ENCODE measurements around the gene TRIM10. TPM values are rescaled to one million over a fixed set of nuclear protein-coding genes. Genes with fewer than 3 reads are reported as not detected.
"Not testable (repeated sequence)": the region's sequence is repeated elsewhere in the genome, so short reads cannot be mapped to it uniquely, and the experiment has no call there.

Gene TRIM10
- total RNA-seq, 1 donor from 2014 or later: 2.1 TPM

DNA sequence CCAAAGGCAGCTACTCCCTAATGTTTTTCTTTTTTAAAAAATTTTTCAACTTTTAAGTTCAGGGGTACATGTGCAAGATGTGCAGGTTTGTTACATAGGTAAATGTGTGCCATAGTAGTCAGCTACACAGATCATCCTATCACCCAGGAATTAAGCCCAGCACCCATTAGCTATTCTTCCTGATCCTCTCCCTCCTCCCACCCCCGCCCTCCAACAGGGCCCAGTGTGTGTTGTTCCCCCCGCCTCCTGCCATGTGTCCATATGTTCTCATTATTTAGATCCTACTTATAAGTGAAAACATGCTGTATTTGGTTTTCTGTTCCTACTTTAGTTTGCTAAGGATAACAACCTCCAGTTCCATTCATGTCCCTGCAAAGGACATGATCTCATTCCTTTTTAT, 14.8 kb upstream of the TRIM10 start:
- peaks cover 22 to 36% (median 24%) of the 10 kb centered on the region in 3 donors for H3K27me3 ChIP-seq (ENCODE audit: control insufficient read depth in 3 of 3, insufficient read depth in 3 of 3, low read length in 3 of 3)
- H3K36me3 ChIP-seq (ENCODE audit: control insufficient read depth in 3 of 3, insufficient read depth in 3 of 3, low read length in 3 of 3): no peaks in the 10 kb centered on the region
- no peak overlapping the region for H3K4me3 ChIP-seq (ENCODE audit: low read length in 3 of 3)
- H3K4me1 ChIP-seq (ENCODE audit: control insufficient read depth in 3 of 3, insufficient read depth in 3 of 3, low read length in 3 of 3): peaks cover 0 to 2% (median 0%) of the 10 kb centered on the region in 3 donors
- no peak overlapping the region for H3K27ac ChIP-seq (ENCODE audit: low read depth, low read length)
- H3K9ac ChIP-seq (ENCODE audit: low read depth in 1 of 3, low read length in 3 of 3): no peak overlapping the region
- peaks cover 0 to 4% (median 0%) of the 10 kb centered on the region in 3 donors for H3K9me3 ChIP-seq (ENCODE audit: control insufficient read depth in 3 of 3, low read length in 3 of 3)

DNA sequence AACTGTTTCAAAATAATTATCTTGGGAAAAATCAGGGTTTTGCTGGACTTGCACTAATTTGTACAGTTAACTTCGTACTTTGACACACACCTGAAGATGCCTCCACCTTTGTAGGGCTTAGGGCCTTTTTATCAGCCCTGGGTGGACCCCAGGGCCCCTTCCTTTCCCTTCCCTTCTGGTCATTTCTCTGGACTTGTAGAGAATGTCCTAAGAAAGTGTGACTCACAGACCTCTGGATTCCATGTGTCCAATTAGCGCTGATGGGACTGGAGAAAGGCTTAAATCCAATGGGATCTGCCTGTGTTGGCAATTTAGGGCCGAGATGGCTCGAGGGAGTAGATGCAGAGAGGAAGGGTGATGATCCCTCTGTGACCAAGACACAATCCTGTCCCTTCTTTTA, 11.7 kb upstream of the TRIM10 start:
- Histone ChIP-seq H3K4me3 (ENCODE audit: low read length in 3 of 3) (no peak overlapping the region), H3K9me3 (ENCODE audit: control insufficient read depth in 3 of 3, low read length in 3 of 3) (no peaks in the 10 kb centered on the region), H3K27ac (ENCODE audit: low read depth, low read length) (no peak overlapping the region), H3K9ac (ENCODE audit: low read depth in 1 of 3, low read length in 3 of 3) (no peak overlapping the region), H3K36me3 (ENCODE audit: control insufficient read depth in 3 of 3, insufficient read depth in 3 of 3, low read length in 3 of 3) (no peaks in the 10 kb centered on the region), H3K27me3 (ENCODE audit: control insufficient read depth in 3 of 3, insufficient read depth in 3 of 3, low read length in 3 of 3) (peaks cover 30 to 56% (median 37%) of the 10 kb centered on the region in 3 donors), H3K4me1 (ENCODE audit: control insufficient read depth in 3 of 3, insufficient read depth in 3 of 3, low read length in 3 of 3) (peaks cover 0 to 2% (median 0%) of the 10 kb centered on the region in 3 donors)

DNA sequence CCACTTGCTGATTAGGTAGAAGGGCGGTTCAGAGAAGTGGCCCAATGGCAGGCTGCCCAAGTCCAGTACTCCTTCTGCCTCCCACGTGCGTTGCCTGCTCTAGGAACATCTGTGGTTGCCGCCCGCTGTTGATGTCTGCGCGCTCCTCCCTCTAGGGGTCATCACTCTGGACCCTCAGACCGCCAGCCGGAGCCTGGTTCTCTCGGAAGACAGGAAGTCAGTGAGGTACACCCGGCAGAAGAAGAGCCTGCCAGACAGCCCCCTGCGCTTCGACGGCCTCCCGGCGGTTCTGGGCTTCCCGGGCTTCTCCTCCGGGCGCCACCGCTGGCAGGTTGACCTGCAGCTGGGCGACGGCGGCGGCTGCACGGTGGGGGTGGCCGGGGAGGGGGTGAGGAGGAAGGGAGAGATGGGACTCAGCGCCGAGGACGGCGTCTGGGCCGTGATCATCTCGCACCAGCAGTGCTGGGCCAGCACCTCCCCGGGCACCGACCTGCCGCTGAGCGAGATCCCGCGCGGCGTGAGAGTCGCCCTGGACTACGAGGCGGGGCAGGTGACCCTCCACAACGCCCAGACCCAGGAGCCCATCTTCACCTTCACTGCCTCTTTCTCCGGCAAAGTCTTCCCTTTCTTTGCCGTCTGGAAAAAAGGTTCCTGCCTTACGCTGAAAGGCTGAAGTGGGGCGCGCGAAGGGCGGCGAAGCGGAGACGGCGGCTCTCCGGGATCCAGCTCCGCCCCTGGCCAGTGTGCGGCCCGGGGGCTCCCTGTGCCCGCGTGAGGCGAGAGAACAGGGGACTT, 10.9 kb upstream of the TRIM10 start:
- H3K27me3 ChIP-seq (ENCODE audit: control insufficient read depth in 3 of 3, insufficient read depth in 3 of 3, low read length in 3 of 3): peaks cover 30 to 60% (median 37%) of the 10 kb centered on the region in 3 donors

DNA sequence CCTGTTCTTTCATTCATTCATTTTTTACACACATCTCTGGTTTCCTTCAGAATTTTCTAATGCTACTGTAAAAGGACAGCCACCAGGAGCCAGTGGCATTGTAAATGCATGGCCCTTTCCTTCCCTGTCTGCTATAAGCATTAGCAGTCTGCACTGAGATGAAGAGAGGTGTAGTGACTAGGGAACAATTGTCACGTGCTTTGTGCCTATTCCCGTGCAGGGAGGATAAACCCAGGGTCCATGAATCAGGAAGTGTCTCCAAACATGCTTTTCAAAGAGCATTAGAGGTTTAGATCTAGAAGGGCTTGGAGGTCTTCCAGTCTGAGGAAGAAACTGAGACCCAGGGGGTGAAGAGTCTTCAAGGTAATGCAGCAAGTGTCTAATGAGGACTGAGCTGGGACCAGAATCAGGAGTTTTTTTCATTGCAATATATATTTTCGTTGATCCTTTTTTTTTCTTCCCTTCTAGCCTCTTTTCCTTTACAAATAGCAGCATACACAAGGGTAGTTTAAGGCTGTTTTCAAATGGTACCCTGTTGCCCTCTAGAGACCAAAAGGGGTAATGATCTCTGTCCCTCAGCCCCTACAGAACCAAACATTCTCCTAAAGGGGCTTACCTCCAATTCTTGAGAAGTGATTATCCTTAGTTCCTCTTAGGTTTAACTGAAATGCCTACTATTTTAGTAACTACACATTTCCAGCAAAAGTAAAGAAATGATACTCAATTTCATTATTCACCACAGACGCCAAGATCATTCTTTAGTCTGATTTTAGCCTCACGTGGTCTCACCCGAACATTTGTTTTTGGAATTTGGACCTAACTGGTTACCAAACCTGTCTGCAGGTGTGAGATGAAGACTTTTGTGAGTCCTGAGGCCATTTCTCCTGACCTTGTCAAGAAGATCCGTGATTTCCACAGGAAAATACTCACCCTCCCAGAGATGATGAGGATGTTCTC, 8.9 kb upstream of the TRIM10 start:
- Histone ChIP-seq H3K36me3 (ENCODE audit: control insufficient read depth in 3 of 3, insufficient read depth in 3 of 3, low read length in 3 of 3) (no peaks in the 10 kb centered on the region), H3K27ac (ENCODE audit: low read depth, low read length) (no peak overlapping the region), H3K4me3 (ENCODE audit: low read length in 3 of 3) (no peak overlapping the region), H3K4me1 (ENCODE audit: control insufficient read depth in 3 of 3, insufficient read depth in 3 of 3, low read length in 3 of 3) (peaks cover 0 to 2% (median 0%) of the 10 kb centered on the region in 3 donors), H3K9me3 (ENCODE audit: control insufficient read depth in 3 of 3, low read length in 3 of 3) (no peaks in the 10 kb centered on the region), H3K9ac (ENCODE audit: low read depth in 1 of 3, low read length in 3 of 3) (no peak overlapping the region), H3K27me3 (ENCODE audit: control insufficient read depth in 3 of 3, insufficient read depth in 3 of 3, low read length in 3 of 3) (peaks cover 30 to 55% (median 34%) of the 10 kb centered on the region in 3 donors)

More for the DNA sequence above, 10.9 kb upstream of the TRIM10 start:
- Histone ChIP-seq H3K27ac (ENCODE audit: low read depth, low read length) (no peak overlapping the region), H3K9ac (ENCODE audit: low read depth in 1 of 3, low read length in 3 of 3) (no peak overlapping the region), H3K4me3 (ENCODE audit: low read length in 3 of 3) (peak overlapping the region in 1 of 3 donors; percentile 4), H3K4me1 (ENCODE audit: control insufficient read depth in 3 of 3, insufficient read depth in 3 of 3, low read length in 3 of 3) (peaks cover 0 to 2% (median 0%) of the 10 kb centered on the region in 3 donors), H3K9me3 (ENCODE audit: control insufficient read depth in 3 of 3, low read length in 3 of 3) (no peaks in the 10 kb centered on the region), H3K36me3 (ENCODE audit: control insufficient read depth in 3 of 3, insufficient read depth in 3 of 3, low read length in 3 of 3) (no peaks in the 10 kb centered on the region)

DNA sequence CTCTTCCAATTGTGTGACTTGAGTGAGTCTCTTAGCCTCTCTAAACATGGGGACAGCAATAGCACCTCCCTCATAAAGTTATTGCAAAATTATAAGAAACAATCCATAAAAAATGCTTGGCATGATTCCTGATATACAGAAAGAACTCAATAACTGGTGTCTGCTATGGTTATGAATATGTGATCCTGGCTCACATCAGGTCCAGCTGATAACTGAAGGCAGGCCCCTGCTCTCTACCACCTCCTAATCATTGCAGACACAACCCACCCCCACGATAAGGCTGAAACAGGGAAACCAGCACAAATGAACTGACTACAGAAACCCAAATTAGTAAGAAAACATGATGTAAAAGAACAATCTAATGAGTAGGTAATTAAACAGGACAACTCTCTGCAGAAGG, 7.7 kb upstream of the TRIM10 start:
- Histone ChIP-seq H3K4me3 (ENCODE audit: low read length in 3 of 3) (no peak overlapping the region), H3K36me3 (ENCODE audit: control insufficient read depth in 3 of 3, insufficient read depth in 3 of 3, low read length in 3 of 3) (no peaks in the 10 kb centered on the region), H3K27me3 (ENCODE audit: control insufficient read depth in 3 of 3, insufficient read depth in 3 of 3, low read length in 3 of 3) (peaks cover 30 to 51% (median 35%) of the 10 kb centered on the region in 3 donors), H3K4me1 (ENCODE audit: control insufficient read depth in 3 of 3, insufficient read depth in 3 of 3, low read length in 3 of 3) (peaks cover 0 to 2% (median 0%) of the 10 kb centered on the region in 3 donors), H3K9ac (ENCODE audit: low read depth in 1 of 3, low read length in 3 of 3) (no peak overlapping the region), H3K27ac (ENCODE audit: low read depth, low read length) (no peak overlapping the region), H3K9me3 (ENCODE audit: control insufficient read depth in 3 of 3, low read length in 3 of 3) (no peaks in the 10 kb centered on the region)

DNA sequence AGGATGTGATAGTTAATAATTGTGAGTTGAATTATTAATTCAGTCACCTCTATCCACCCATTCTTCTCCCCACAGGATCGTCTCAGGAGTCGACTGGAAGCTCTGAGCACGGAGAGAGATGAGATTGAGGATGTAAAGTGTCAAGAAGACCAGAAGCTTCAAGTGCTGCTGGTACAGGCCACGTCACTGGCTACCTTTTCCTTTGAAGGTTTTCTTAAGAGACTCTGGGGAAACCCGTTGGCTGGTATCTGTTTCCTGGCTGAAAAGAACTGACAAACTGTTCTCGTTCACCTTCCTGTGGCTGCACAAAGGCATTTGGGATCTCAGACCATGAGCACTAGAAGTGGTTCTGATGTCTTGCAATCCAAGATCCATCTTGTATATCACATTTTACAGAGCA, 6.1 kb upstream of the TRIM10 start:
- Histone ChIP-seq H3K36me3 (ENCODE audit: control insufficient read depth in 3 of 3, insufficient read depth in 3 of 3, low read length in 3 of 3) (no peaks in the 10 kb centered on the region), H3K4me3 (ENCODE audit: low read length in 3 of 3) (no peak overlapping the region), H3K27me3 (ENCODE audit: control insufficient read depth in 3 of 3, insufficient read depth in 3 of 3, low read length in 3 of 3) (peaks cover 31 to 47% (median 34%) of the 10 kb centered on the region in 3 donors), H3K9ac (ENCODE audit: low read depth in 1 of 3, low read length in 3 of 3) (no peak overlapping the region), H3K4me1 (ENCODE audit: control insufficient read depth in 3 of 3, insufficient read depth in 3 of 3, low read length in 3 of 3) (peaks cover 0 to 2% (median 0%) of the 10 kb centered on the region in 3 donors), H3K9me3 (ENCODE audit: control insufficient read depth in 3 of 3, low read length in 3 of 3) (no peaks in the 10 kb centered on the region), H3K27ac (ENCODE audit: low read depth, low read length) (no peak overlapping the region)

DNA sequence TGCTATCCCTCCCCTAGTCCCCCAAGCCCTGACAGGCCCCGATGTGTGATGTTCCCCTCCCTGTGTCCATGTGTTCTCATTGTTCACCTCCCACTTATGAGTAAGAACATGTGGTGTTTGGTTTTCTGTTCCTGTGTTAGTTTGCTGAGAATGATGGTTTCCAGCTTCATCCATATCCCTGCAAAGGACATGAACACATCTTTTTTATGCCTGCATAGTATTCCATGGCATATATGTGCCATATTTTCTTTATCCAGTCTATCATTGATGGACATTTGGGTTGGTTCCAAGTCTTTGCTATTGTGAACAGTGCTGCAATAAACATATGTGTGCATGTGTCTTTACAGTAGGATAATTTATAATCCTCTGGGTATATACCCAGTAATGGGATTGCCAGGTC, 4.2 kb upstream of the TRIM10 start:
- H3K27me3 ChIP-seq (ENCODE audit: control insufficient read depth in 3 of 3, insufficient read depth in 3 of 3, low read length in 3 of 3): peaks cover 12 to 29% (median 19%) of the 10 kb centered on the region in 3 donors
- not testable (repeated sequence) for H3K9ac ChIP-seq (ENCODE audit: low read depth in 1 of 3, low read length in 3 of 3); H3K4me3 ChIP-seq (ENCODE audit: low read length in 3 of 3); H3K27ac ChIP-seq (ENCODE audit: low read depth, low read length); H3K9me3 ChIP-seq (ENCODE audit: control insufficient read depth in 3 of 3, low read length in 3 of 3); H3K4me1 ChIP-seq (ENCODE audit: control insufficient read depth in 3 of 3, insufficient read depth in 3 of 3, low read length in 3 of 3); H3K36me3 ChIP-seq (ENCODE audit: control insufficient read depth in 3 of 3, insufficient read depth in 3 of 3, low read length in 3 of 3)

DNA sequence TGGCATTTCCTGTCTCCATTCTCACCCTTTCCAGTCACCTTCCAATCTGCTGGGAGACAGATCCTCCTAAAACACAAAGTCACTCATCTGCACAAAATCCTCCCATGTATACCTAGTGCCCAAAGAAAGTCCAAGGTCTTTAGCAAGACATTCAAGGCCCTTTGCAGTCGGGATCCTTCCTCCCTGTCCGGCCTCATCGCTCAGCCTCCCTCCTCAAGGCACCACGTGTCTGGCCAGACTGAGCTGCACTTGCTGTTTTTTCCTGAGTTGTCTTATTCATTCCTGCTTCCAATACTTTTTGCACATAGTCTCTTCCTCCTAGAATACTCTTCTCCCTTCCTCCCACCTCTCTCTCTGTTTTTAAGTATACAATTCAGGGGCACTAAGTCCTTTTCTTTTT, 3.7 kb upstream of the TRIM10 start:
- H3K36me3 ChIP-seq (ENCODE audit: control insufficient read depth in 3 of 3, insufficient read depth in 3 of 3, low read length in 3 of 3): no peaks in the 10 kb centered on the region
- H3K27me3 ChIP-seq (ENCODE audit: control insufficient read depth in 3 of 3, insufficient read depth in 3 of 3, low read length in 3 of 3): peaks cover 11 to 24% (median 18%) of the 10 kb centered on the region in 3 donors
- H3K4me3 ChIP-seq (ENCODE audit: low read length in 3 of 3): no peak overlapping the region
- H3K4me1 ChIP-seq (ENCODE audit: control insufficient read depth in 3 of 3, insufficient read depth in 3 of 3, low read length in 3 of 3): no peaks in the 10 kb centered on the region
- no peak overlapping the region for H3K9ac ChIP-seq (ENCODE audit: low read depth in 1 of 3, low read length in 3 of 3)
- no peaks in the 10 kb centered on the region for H3K9me3 ChIP-seq (ENCODE audit: control insufficient read depth in 3 of 3, low read length in 3 of 3)
- no peak overlapping the region for H3K27ac ChIP-seq (ENCODE audit: low read depth, low read length)

DNA sequence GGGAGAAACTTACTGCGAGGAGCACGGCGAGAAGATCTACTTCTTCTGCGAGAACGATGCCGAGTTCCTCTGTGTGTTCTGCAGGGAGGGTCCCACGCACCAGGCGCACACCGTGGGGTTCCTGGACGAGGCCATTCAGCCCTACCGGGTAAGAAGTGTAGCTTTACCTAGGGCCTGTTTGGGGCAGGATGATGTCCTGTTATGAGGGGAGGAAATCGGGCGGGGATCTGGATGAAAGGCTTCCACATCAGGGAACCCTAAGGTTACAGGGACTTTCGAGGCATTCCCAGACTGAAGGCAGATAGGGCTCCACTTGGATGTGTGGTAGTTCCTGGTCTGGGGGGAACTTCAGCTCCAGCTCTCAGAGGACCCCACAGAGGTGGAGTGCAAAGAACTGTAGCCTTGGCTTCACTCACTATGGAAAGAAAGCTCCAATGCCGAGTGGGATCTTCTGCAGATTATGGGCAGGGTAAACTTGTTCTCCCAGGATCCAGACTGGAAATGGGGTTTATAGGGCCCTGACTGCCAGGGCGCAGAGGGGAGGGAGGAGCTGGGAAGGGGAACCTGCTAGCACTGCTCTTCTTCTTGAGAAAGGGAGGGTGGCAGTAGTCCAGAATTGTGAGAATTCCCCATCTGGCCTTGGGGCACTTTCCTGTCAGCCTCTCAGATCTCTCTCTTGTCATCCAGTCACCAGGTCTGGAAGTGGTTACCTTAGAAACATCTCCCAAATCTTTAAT, 3.1 kb upstream of the TRIM10 start:
- Histone ChIP-seq H3K36me3 (ENCODE audit: control insufficient read depth in 3 of 3, insufficient read depth in 3 of 3, low read length in 3 of 3) (no peaks in the 10 kb centered on the region), H3K4me1 (ENCODE audit: control insufficient read depth in 3 of 3, insufficient read depth in 3 of 3, low read length in 3 of 3) (no peaks in the 10 kb centered on the region), H3K4me3 (ENCODE audit: low read length in 3 of 3) (no peak overlapping the region), H3K27ac (ENCODE audit: low read depth, low read length) (no peak overlapping the region), H3K9ac (ENCODE audit: low read depth in 1 of 3, low read length in 3 of 3) (no peak overlapping the region), H3K9me3 (ENCODE audit: control insufficient read depth in 3 of 3, low read length in 3 of 3) (no peaks in the 10 kb centered on the region), H3K27me3 (ENCODE audit: control insufficient read depth in 3 of 3, insufficient read depth in 3 of 3, low read length in 3 of 3) (peaks cover 15 to 24% (median 18%) of the 10 kb centered on the region in 3 donors)
